Measurements from ENCODE around the gene SFXN5.

DNA sequence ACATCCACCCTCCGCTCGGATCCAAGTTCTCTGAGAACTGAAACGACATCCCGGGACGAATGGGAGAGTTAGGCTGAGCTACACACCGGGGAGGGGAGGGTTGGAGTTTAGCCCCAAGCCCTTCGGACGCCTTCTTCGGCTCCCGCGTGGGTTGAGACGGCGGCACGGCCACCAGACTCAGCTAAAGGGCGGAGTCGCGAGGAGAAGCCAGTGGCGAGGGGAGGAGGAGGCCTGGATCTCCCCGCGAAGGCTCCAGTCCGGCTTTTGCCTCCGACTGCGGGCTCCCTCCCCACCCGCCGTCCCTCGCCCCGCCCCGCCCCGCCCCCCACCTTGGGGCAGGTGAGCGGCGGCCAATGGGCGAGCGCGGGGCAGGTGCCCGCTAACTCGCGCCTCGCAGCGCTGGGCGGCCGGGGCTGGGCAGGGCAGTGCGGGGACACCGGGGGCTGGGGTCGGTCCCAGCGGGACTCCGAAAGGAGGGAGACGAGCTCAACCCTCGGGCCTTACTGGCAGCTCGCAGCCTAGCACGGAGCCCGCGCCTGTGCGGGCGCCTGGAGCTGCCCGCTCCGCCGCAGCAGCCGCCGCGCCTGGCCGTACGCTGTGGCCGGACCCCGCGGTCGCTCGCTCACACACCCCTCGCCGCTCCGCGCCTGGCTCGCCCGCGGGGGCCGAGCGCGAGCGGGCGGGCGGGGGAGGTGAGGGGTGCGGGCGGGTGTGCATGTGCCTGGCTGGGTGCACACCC lies 154.2 kb downstream of the SFXN5 start, which contains the start of gene EMX1:
- no peak for TF ChIP-seq CTCF (conservative IDR thresholded peaks at IDR 0.05; ENCODE audit: low read depth, low read length)
- no peak for TF ChIP-seq RAD21 (IDR thresholded peaks at IDR 0.05; ENCODE audit: low read length)
- TF ChIP-seq SMC3 (IDR thresholded peaks at IDR 0.05; ENCODE audit: low read depth, low read length) = no peak
- no peak for TF ChIP-seq POLR2A (IDR thresholded peaks at IDR 0.05; ENCODE audit: low read depth, low read length)
- TF ChIP-seq MAZ (IDR thresholded peaks at IDR 0.05; ENCODE audit: borderline replicate concordance, low read depth, low read length) = no peak
- no peak for TF ChIP-seq MXI1 (IDR thresholded peaks at IDR 0.05; ENCODE audit: borderline replicate concordance, low read depth, low read length)
- TF ChIP-seq FOS (IDR thresholded peaks at IDR 0.05; ENCODE audit: low read depth, low read length) = no peak
- TF ChIP-seq CEBPB (IDR thresholded peaks at IDR 0.05; ENCODE audit: low read depth, low read length) = no peak
- TF ChIP-seq BHLHE40 (IDR thresholded peaks at IDR 0.05; ENCODE audit: low read depth, low read length) = no peak

Data from IMR-90 (cell line).